ENCODE data around the gene TRIOBP.

The TRIOBP gene

DNA sequence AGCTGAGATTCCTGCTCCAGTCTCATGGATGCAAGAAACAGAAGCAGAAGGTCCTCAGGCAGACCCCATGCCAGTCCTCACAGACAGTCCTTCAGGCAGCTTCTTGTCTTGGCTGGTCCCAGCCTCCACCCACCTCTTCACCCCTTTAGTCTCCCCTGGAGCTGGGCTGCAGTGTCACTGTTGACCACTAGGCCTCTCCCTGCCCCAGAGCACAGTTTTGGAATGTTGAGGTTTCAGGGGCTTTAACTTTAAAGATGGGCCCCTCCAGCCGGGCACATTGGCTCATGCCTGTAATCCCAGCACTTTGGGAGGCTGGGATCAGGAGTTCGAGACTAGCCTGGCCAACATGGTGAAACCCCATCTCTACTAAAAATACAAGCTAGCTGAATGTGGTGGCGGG is 71.4 kb downstream of the TRIOBP start:
- H3K36me3 Mint-ChIP-seq (ENCODE audit: low read depth): peaks cover 14% of the 10 kb centered on the region
- no peak for DNase-seq (ENCODE audit: low spot score)
- no peak overlapping the region for H3K27ac Mint-ChIP-seq
- H3K27me3 Mint-ChIP-seq (ENCODE audit: low read depth): no peaks in the 10 kb centered on the region
- no peaks in the 10 kb centered on the region for H3K9me3 Mint-ChIP-seq
- no peaks in the 10 kb centered on the region for H3K4me1 Mint-ChIP-seq (ENCODE audit: low read depth)
- H3K4me3 Mint-ChIP-seq: no peak overlapping the region

DNA sequence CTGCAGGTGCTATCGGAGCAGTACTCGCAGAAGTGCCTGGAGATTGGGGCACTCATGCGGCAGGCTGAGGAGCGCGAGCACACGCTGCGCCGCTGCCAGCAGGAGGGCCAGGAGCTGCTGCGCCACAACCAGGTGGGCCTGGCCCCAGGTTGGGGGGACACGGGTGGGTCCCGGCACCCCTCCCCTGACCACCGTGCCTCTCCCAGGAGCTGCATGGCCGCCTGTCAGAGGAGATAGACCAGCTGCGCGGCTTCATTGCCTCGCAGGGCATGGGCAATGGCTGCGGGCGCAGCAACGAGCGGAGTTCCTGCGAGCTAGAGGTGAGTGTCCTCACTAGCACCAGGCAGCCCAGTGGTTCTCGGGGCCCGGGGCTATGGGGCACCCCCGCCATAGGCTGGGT is 72.2 kb downstream of the TRIOBP start:
- no peaks in the 10 kb centered on the region for H3K4me1 Mint-ChIP-seq (ENCODE audit: low read depth)
- no peak overlapping the region for H3K4me3 Mint-ChIP-seq
- H3K9me3 Mint-ChIP-seq: no peaks in the 10 kb centered on the region
- peaks cover 17% of the 10 kb centered on the region for H3K36me3 Mint-ChIP-seq (ENCODE audit: low read depth)
- no peak overlapping the region for H3K27ac Mint-ChIP-seq
- no peak for DNase-seq (ENCODE audit: low spot score)
- H3K27me3 Mint-ChIP-seq (ENCODE audit: low read depth): no peaks in the 10 kb centered on the region

GRCh38 chr22:37771081-37771480 is 74.2 kb downstream of the TRIOBP start:
- Mint-ChIP-seq H3K4me1 (ENCODE audit: low read depth) (no peaks in the 10 kb centered on the region), H3K9me3 (no peaks in the 10 kb centered on the region), H3K27ac (no peak overlapping the region), H3K27me3 (ENCODE audit: low read depth) (no peaks in the 10 kb centered on the region), H3K36me3 (ENCODE audit: low read depth) (peaks cover 15% of the 10 kb centered on the region), H3K4me3 (no peak overlapping the region)
- DNase-seq (ENCODE audit: low spot score): no peak

- Mint-ChIP-seq H3K27ac (no peak overlapping the region), H3K4me3 (no peak overlapping the region), H3K27me3 (ENCODE audit: low read depth) (no peaks in the 10 kb centered on the region), H3K9me3 (no peaks in the 10 kb centered on the region), H3K36me3 (ENCODE audit: low read depth) (peaks cover 15% of the 10 kb centered on the region), H3K4me1 (ENCODE audit: low read depth) (no peaks in the 10 kb centered on the region)
- DNase-seq (ENCODE audit: low spot score): no peak
These were observed 75.0 kb downstream of the TRIOBP start for GRCh38 chr22:37771702-37772427.

DNA sequence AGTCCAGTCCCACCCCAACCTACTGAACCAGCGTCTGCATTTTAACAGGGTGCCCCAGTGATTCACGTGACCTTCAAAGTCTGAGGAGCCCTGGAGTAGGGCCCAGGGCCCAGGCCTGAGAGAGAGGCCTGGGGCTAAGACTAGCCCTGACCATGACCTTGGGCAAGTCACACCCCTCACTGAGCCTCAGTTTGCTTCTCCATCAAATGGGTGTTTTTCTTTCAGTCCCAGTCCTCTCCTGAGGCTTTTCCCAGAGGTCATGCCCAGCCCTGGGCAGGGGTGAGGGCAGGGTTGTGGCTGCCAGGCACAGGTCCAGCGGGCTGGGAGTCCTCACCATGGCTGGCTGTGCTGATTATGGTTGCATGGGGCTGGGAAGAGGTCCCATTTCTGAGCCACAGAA is 77.9 kb downstream of the TRIOBP start:
- no peak overlapping the region for H3K27ac Mint-ChIP-seq
- peaks cover 15% of the 10 kb centered on the region for H3K36me3 Mint-ChIP-seq (ENCODE audit: low read depth)
- H3K4me3 Mint-ChIP-seq: no peak overlapping the region
- no peaks in the 10 kb centered on the region for H3K27me3 Mint-ChIP-seq (ENCODE audit: low read depth)
- H3K4me1 Mint-ChIP-seq (ENCODE audit: low read depth): no peaks in the 10 kb centered on the region
- no peaks in the 10 kb centered on the region for H3K9me3 Mint-ChIP-seq
- no peak for DNase-seq (ENCODE audit: low spot score)

GRCh38 chr22:37775785-37776638 is 79.2 kb downstream of the TRIOBP start:
- Mint-ChIP-seq H3K9me3 (no peaks in the 10 kb centered on the region), H3K4me1 (ENCODE audit: low read depth) (no peaks in the 10 kb centered on the region), H3K27me3 (ENCODE audit: low read depth) (no peaks in the 10 kb centered on the region), H3K27ac (no peak overlapping the region), H3K4me3 (no peak overlapping the region), H3K36me3 (ENCODE audit: low read depth) (peaks cover 11% of the 10 kb centered on the region)
- no peak for DNase-seq (ENCODE audit: low spot score)

- no peaks in the 10 kb centered on the region for H3K4me1 Mint-ChIP-seq (ENCODE audit: low read depth)
- DNase-seq (ENCODE audit: low spot score): no peak
- H3K27me3 Mint-ChIP-seq (ENCODE audit: low read depth): no peaks in the 10 kb centered on the region
- H3K4me3 Mint-ChIP-seq: no peak overlapping the region
- H3K36me3 Mint-ChIP-seq (ENCODE audit: low read depth): peaks cover 9% of the 10 kb centered on the region
- H3K9me3 Mint-ChIP-seq: no peaks in the 10 kb centered on the region
- H3K27ac Mint-ChIP-seq: no peak overlapping the region
These were observed 79.8 kb downstream of the TRIOBP start for GRCh38 chr22:37776639-37777005.

- Mint-ChIP-seq H3K36me3 (ENCODE audit: low read depth) (peaks cover 9% of the 10 kb centered on the region), H3K4me3 (no peak overlapping the region), H3K27me3 (ENCODE audit: low read depth) (no peaks in the 10 kb centered on the region), H3K27ac (no peak overlapping the region), H3K4me1 (ENCODE audit: low read depth) (no peaks in the 10 kb centered on the region), H3K9me3 (no peaks in the 10 kb centered on the region)
- no peak for DNase-seq (ENCODE audit: low spot score)
These were observed 80.4 kb downstream of the TRIOBP start for GRCh38 chr22:37777122-37777687.

GRCh38 chr22:37778370-37779009 is 81.6 kb downstream of the TRIOBP start:
- H3K27me3 Mint-ChIP-seq (ENCODE audit: low read depth): no peaks in the 10 kb centered on the region
- H3K4me3 Mint-ChIP-seq: no peak overlapping the region
- H3K36me3 Mint-ChIP-seq (ENCODE audit: low read depth): peaks cover 3% of the 10 kb centered on the region
- no peak overlapping the region for H3K27ac Mint-ChIP-seq
- DNase-seq (ENCODE audit: low spot score): no peak
- H3K9me3 Mint-ChIP-seq: no peaks in the 10 kb centered on the region
- no peaks in the 10 kb centered on the region for H3K4me1 Mint-ChIP-seq (ENCODE audit: low read depth)

DNA sequence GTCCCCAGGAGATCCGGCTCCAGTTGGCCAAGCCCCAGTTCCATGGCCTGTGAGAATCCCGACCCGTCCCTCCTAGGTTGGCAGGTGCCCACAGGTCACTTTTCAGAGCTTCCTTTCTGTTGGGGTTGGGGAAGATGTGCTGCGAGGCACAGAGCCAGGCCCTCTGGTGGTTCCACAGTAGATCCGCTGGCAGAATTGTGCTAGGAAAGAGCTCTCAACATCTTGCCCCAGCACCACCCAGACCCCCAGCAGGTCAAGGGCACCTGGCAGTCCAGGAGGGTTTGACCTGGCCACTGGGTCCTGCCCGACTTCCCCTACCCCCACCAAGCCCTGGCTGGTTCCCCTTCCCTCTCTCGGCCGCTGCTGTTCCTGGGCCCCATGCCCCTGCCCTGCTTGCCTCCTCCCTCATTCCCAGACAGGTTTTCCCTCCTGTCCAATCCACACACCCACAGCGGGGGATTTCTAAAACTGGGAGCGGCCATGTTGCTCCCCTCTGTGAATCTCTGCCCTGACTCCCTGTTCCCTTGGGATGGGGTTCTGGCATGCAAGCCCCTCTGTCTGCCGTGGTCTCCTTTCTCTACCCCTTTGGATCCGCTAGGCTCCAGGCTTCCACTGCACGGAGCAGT is 84.7 kb downstream of the TRIOBP start:
- H3K27ac Mint-ChIP-seq: no peak overlapping the region

GRCh38 chr22:37782340-37783168 is 85.7 kb downstream of the TRIOBP start:
- H3K27me3 Mint-ChIP-seq (ENCODE audit: low read depth): no peaks in the 10 kb centered on the region
- no peaks in the 10 kb centered on the region for H3K4me1 Mint-ChIP-seq (ENCODE audit: low read depth)
- H3K9me3 Mint-ChIP-seq: no peaks in the 10 kb centered on the region
- H3K4me3 Mint-ChIP-seq: no peak overlapping the region
- no peak for DNase-seq (ENCODE audit: low spot score)
- no peaks in the 10 kb centered on the region for H3K36me3 Mint-ChIP-seq (ENCODE audit: low read depth)
- H3K27ac Mint-ChIP-seq: no peak overlapping the region

More for the DNA sequence above, 84.7 kb downstream of the TRIOBP start:
- H3K4me1 Mint-ChIP-seq (ENCODE audit: low read depth): no peaks in the 10 kb centered on the region
- H3K4me3 Mint-ChIP-seq: no peak overlapping the region
- no peaks in the 10 kb centered on the region for H3K36me3 Mint-ChIP-seq (ENCODE audit: low read depth)
- no peaks in the 10 kb centered on the region for H3K9me3 Mint-ChIP-seq
- no peaks in the 10 kb centered on the region for H3K27me3 Mint-ChIP-seq (ENCODE audit: low read depth)
- DNase-seq (ENCODE audit: low spot score): no peak

DNA sequence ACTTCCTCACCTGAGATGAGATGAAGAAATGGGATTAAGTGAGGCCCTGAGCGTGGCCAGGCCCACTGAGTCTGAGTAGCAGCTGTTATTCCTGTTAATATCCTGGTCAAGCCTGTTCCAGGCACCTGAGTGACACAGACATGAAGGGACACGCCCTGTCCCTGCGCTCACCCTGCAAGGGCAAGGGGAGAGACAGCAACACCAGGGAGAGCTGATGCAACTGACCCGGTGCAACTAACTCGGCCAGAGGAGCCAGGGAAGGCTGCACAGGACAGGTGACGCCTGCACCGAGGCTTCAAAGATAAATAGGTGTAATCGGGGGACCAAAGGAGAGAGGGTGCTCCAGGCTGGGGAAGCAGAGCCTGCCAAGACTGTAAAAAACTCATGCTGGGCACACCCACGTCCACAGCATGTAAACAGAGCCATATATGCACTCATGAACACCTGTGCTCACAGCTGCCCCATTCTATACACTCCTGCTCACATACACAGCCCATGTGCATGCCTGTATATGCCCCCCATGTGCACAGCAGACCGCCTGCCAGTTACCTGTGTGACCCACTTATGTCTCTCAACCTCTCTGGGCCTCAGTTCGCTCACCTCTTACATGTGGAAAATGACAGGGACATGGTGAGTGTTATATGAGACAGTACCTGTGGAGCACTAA is 88.1 kb downstream of the TRIOBP start:
- Mint-ChIP-seq H3K27ac (peak overlapping the region; percentile 23), H3K4me1 (ENCODE audit: low read depth) (no peaks in the 10 kb centered on the region), H3K27me3 (ENCODE audit: low read depth) (no peaks in the 10 kb centered on the region), H3K9me3 (no peaks in the 10 kb centered on the region), H3K36me3 (ENCODE audit: low read depth) (no peaks in the 10 kb centered on the region), H3K4me3 (no peak overlapping the region)
- no peak for DNase-seq (ENCODE audit: low spot score)

DNA sequence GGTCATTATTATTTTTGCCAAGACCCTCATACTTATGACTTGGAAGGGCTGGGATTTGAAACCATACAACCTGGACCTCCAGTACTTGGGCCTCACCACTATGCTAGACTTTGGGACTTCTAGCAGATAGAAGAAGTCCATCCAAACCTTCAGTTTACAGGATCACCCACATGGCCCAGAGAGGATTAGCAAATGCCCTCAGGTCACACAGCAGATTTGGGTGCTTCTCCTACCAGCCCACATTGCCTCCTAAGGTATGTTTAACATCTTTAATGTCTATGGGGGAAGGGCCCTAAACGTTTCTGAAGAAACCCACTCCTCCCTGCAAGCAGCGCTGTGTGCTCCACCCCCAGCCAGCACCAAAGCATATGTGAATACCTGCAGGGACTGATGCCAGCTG is 93.4 kb downstream of the TRIOBP start:
- no peak for DNase-seq (ENCODE audit: low spot score)
- H3K36me3 Mint-ChIP-seq (ENCODE audit: low read depth): no peaks in the 10 kb centered on the region
- no peak overlapping the region for H3K4me3 Mint-ChIP-seq
- H3K27me3 Mint-ChIP-seq (ENCODE audit: low read depth): no peaks in the 10 kb centered on the region
- H3K9me3 Mint-ChIP-seq: no peaks in the 10 kb centered on the region
- no peak overlapping the region for H3K27ac Mint-ChIP-seq
- H3K4me1 Mint-ChIP-seq (ENCODE audit: low read depth): no peaks in the 10 kb centered on the region

Data from T-helper 2 cell treated with Interferon-gamma antibody and Interleukin-4, amounts not matched to agents 5 μg/mL and 100 μg/mL, for 36 hours (primary cell).